Measurements from ENCODE around the gene MBD3.
A peak's percentile ranks its signal among the peaks of the same experiment; 100 is the strongest.

Gene MBD3

DNA sequence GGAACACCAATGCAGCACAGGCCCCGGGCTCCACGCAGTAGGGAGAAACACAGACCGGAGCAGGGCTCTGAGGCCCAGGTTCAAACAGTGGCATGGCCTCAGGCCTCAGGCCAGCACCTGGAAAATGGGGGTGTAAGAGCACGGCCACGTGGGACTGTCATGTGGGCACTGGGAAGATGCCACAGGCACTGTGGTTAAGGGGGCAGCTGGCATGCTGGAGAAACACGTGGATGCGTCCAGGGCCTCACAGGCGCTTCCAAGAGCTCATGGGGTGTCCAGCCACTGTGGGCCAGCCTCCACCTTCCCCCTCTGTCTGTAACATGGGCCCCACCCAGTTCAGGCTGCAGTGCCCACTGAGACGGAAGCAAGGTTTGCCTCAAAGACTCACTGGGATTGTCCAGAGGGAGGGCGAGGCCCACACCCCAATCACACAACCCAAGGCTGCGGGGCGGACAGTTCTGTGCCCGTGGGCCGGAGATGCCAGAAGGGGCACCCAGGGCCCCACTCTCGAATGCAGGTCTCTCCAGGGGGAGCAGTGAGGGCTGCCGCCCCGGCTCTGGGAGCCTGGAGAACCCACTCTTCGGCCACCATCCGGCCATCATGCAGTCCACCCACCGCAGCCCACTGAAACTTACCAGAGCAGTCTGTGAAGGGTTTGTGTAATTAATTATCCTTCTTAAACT, 6.3 kb upstream of the MBD3 start:
- DNase-seq (ENCODE audit: low spot score), result no peak

DNA sequence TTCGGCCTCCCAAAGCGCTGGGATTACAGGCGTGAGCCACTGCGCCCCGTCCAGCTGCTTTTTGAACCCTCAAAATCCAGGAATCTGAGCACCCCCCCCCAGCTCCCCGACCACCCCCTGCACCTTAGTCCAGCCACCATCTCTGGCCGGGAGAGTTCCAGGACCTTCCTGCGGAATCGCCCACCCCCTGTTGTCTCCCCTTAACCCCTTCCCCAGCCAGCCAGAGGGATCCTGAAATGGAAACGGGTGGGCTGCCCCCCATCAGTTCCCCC, 772 bp upstream of the MBD3 start:
- no peak for DNase-seq (ENCODE audit: low spot score)

GRCh38 chr19:1592024-1592754, 476 bp downstream of the MBD3 start:
- DNase-seq (ENCODE audit: low spot score), result peak; percentile 86

GRCh38 chr19:1591421-1592023, 1.1 kb downstream of the MBD3 start:
- no peak for DNase-seq (ENCODE audit: low spot score)

- peak; percentile 65 for DNase-seq (ENCODE audit: low spot score)
These were observed 1.8 kb downstream of the MBD3 start for GRCh38 chr19:1590641-1591397.

GRCh38 chr19:1587872-1588271, 4.8 kb downstream of the MBD3 start:
- DNase-seq (ENCODE audit: low spot score), result no peak

- no peak for DNase-seq (ENCODE audit: low spot score)
These were observed 7.5 kb downstream of the MBD3 start for GRCh38 chr19:1585243-1585580.

DNA sequence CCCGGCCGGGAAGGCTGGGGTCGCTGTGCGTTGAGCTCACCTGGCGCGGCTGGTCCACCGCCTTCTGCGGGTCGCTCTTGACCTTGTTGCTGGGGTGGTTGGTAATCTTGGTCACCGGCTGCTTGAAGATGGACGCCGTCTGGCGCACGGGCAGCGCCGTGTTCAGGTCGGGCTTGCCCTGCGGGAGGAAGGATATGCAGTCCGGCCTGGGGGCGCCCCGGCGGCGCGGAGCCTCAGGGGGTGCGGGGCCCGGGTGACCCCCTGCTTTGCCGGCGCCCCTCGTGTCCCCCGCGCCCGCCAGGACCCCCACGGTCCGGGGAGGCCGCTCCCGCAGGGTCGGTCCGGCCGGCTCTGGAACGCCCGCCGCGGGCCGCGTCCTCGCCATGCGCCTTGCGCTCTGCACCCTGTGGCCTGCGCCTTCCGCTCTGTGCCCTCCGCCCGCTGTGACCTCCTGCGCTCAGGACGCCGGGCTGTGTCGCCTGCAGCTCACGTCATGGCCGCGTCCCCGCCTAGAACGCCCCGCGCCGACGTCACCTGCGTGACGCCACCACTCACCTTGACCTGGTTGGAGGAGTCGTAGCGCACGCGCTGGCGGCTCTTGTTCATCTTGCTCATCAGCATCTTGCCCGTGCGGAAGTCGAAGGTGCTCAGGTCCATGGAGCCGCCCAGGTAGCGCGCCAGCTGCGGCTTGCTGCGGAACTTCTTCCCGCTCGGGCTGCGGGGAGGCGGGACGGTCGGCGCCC, 8.0 kb downstream of the MBD3 start:
- DNase-seq (ENCODE audit: low spot score), result no peak

DNA sequence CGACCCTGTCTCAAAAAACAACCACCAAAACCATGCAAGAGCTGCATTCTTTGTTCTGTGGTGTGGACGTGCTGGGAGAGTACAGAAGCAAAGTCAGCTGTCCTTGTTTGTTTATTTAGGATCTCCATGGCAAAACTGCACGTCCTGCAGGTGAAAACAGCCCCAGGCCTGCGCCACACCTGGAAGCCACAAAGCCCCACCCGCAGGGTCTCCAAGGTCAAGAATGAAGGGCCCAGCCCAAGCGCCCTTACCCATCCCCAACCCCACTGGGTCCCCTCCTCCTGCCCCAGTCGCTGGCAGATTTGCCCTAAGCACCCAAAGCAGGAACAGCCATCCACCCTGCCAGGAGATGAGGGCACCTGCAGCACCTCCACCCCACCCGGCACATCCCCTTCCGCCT, 10.5 kb downstream of the MBD3 start:
- DNase-seq (ENCODE audit: low spot score), result no peak

GRCh38 chr19:1580957-1581356, 11.7 kb downstream of the MBD3 start:
- DNase-seq (ENCODE audit: low spot score), result no peak

DNA sequence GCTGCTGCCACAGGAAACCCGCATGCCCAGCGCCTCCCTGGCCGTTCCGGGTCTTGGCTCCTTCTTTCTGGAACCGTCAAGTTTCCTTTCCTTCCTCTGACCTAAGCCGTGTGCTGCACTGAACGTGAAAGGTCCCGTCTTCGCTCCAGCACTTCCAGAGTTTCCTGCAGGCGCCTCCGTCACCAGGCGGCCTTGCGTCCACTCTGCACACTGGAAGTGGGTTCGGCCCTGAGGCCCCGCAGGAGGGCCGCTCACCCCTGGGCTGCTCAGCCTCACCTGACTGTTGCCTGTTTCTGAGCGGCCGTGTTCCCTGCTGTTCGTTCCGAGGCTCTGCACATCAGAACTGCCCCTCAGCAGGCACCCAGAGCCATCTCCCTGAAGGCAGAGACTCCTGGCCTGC, 12.3 kb downstream of the MBD3 start:
- no peak for DNase-seq (ENCODE audit: low spot score)

DNA sequence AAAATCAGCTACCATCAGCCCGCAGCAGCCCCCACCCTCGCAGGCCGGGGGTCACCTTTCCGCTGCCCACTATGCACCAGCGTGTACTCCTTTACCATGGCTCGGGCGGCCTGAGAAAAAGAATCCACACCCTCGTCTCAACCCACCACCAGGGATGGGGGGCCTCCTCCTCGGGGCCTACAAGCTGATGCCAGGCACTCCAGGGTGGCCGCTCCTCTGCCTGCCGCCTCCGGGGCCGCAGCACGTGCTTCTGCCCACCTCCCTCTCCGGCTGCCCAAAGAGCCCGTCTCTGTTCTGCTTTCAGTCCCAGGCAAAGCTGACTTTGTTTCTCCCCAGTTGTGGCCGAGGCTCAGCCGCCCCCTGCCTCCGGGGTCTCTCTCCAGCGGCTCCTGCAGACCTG, 13.4 kb downstream of the MBD3 start:
- DNase-seq (ENCODE audit: low spot score), result no peak

- no peak for DNase-seq (ENCODE audit: low spot score)
These were observed 14.6 kb downstream of the MBD3 start for GRCh38 chr19:1577929-1578618.

GRCh38 chr19:1577090-1577928, 15.4 kb downstream of the MBD3 start:
- no peak for DNase-seq (ENCODE audit: low spot score)

DNA sequence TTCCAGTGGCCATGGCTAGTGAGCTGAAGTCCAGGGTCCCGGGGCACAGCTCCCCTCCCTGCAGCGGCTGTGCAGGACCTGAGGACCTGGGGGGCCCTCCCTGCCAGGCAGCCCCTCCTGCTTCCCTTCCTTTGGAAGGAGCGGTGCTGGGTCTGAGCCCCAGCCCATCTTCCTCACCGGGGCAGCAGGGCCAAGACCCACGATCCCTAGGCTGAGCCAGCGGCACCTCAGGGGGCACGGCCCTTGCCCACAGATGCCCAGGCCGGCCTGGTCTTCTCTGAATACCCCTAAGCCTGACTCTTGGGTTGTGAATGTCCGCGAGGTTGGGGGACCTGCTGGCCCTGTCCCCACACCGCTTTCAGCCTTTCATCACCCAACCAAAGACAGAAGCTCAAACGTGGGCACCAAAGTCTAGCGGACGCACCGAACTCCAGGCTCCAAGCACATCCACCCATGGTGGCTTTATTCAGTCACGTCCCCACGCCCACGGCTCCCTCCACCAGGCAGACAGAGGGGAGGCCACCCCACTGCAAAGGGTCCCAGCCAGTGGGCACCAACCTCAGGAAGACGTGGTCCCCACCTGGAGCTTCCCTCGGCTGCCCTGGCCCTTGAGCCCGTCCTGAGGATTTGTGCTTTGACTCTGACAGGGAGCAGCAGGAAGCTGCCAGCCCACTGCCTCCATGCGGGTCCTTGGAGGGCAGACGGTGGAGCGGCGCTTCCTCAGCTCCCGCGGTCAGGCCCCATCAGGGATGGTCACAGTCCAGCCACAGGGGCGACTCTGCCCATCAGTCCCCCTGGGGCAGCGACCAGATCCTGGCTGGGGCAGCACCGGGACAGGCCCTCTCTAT, 16.2 kb downstream of the MBD3 start:
- DNase-seq (ENCODE audit: low spot score), result no peak

DNA sequence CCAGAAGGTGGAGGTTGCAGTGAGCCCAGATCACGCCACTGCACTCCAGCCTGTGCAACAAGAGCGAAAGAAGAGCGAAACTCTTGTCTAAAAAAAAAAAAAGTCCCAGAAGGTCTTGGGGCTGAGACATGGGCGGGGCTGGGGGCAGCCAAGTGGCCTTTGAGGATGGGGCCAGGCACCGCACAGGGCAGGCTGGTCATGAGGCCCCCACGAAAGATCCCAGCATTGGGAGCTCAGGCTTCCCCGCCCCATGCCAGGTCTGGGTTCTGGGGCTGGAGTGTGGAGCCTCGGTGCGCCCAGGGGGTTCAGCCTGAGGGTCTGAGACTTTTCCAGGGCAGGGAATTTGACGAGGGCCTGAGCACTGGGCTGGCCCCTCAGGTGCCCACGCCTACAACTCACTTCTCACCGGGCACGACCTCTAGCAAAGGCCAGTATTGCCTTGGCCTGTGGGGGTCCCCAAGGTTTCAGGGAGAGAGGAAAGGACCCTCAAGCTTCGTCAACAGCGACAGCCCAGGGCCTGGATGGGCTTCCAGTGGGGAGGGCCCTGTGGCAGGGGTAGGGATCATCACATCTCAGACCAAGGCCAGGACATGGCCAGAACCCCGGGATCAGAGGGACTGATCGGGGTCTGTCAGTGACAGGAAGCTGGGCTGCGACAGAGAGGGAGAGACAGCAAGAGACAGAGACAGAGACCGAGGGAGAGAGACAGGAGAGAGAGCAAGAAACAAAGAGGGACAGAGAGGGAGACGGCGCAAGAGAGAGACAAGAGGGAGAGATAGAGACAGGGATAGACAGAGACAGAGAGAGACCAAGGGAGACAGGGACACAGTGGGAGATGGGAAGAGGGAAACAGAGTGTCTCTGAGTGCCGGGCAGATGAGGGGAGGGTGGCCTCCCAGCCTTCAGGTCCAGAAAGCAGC, 17.1 kb downstream of the MBD3 start:
- DNase-seq (ENCODE audit: low spot score), result no peak

GRCh38 chr19:1574354-1575136, 18.1 kb downstream of the MBD3 start:
- DNase-seq (ENCODE audit: low spot score), result no peak

DNA sequence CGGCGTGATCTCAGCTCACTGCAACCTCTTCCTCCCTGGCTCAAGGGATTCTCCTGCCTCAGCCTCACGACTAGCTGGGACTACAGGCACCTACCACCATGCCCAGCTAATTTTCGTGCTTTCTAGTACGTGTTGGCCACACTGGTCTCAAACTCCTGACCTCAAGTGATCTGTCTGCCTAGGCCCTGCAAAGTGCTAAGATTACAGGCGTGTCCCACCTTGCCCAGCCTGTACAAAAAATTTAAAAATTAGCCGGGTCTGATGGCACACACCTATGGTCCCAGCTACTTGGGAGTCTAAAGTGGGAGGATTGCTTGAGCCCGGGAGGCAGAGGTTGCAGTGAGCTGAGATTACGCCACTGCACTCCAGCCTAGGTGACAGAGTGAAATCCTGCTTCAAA, 19.9 kb downstream of the MBD3 start:
- DNase-seq (ENCODE audit: low spot score), result no peak
